Epithelial cell of esophagus (primary cell): Measurements from ENCODE around the gene C8G.

ENCODE experiments used
- DNase-seq: peaks from one replicate; pipeline ENCODE4 v3.0.0; 2010; ENCODE audit warnings: low read depth
- H3K4me3 ChIP-seq: 2 replicates; pipeline ENCODE4 v1.5.1; 2011; ENCODE audit warnings: mild to moderate bottlenecking, low read length, control low read depth
- TF ChIP-seq, protein P1 (sequence below): IDR thresholded peaks from 2 replicates; pipeline ENCODE4 v1.5.1; 2011; ENCODE audit warnings: low read depth, mild to moderate bottlenecking, low read length, control low read depth, inconsistent platforms; ENCODE audit not compliant: insufficient read depth; ENCODE audit errors: missing control alignments

Gene C8G

DNA sequence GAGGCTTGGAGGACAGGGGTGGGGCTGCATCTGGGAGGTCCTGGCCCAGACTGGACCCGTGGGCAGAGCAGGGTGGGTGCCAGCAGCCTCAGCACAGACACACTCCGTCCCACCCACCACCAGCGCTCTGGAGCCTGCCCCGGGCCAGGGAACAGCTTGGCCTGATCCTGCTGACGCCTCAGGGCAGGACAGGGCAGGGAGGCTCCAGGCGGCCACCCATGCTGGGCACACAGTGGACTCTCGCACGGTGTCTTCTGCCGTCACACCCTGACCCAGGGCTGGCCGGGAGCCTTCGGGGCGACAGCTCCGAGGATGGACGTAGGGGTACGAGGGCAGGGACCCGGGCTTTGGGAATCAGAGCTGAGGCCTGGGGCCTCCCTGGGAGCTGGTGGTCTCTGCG is 24.1 kb downstream of the C8G start:
- TF ChIP-seq, protein P1, sequence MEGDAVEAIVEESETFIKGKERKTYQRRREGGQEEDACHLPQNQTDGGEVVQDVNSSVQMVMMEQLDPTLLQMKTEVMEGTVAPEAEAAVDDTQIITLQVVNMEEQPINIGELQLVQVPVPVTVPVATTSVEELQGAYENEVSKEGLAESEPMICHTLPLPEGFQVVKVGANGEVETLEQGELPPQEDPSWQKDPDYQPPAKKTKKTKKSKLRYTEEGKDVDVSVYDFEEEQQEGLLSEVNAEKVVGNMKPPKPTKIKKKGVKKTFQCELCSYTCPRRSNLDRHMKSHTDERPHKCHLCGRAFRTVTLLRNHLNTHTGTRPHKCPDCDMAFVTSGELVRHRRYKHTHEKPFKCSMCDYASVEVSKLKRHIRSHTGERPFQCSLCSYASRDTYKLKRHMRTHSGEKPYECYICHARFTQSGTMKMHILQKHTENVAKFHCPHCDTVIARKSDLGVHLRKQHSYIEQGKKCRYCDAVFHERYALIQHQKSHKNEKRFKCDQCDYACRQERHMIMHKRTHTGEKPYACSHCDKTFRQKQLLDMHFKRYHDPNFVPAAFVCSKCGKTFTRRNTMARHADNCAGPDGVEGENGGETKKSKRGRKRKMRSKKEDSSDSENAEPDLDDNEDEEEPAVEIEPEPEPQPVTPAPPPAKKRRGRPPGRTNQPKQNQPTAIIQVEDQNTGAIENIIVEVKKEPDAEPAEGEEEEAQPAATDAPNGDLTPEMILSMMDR: no peak
- H3K4me3 ChIP-seq: no peak overlapping the region
- DNase-seq: no peak

DNA sequence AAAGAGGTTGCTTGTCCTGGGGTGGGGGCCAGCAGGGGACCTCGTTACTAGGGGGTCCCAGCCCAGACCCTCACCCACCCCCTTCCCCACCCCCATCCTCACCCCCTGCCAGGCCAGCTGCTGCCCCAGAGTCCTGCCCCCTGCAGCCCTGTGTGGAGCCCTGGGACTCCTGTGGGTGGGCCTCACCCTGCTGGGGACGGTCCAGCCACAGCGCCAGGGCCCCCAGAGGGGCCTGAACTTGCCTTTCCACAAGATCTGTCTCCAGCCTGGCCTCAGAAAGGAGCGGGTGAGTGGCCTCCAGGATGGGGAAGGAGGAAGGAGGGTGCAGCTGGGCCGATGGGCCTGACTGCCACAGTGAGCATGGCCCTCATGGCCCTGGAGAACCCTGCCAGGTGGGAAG is 24.7 kb downstream of the C8G start:
- H3K4me3 ChIP-seq: no peak overlapping the region
- DNase-seq: no peak
- TF ChIP-seq, protein P1: no peak

DNA sequence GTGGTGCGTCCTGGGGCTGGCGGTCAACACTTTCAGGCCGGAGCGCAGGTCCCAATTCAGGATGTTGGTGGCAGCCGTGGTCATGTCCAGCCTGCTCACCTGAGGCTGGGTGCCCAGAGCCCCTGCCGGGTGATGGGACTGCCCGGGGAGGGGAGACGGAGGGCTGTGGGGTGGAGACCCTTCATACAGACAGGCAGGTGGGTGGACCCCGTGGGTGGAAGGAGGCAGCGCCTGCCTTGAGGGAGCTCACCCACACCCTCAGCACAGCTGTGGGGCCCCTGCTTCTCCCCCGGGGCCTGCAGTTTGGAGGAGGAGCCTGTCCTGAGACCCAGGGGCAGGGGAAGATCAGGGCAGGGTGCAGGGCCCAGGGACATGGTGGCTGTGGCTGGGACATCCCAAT is 25.3 kb downstream of the C8G start:
- no peak overlapping the region for H3K4me3 ChIP-seq
- no peak for DNase-seq
- TF ChIP-seq, protein P1: no peak

- TF ChIP-seq, protein P1: no peak
- H3K4me3 ChIP-seq: no peak overlapping the region
Measured at GRCh38 chr9:136971746-136972145, 26.7 kb downstream of the C8G start.

GRCh38 chr9:136972335-136972734 is 27.3 kb downstream of the C8G start:
- H3K4me3 ChIP-seq: no peak overlapping the region
- TF ChIP-seq, protein P1: no peak
- DNase-seq: no peak

More at GRCh38 chr9:136971746-136972145, 26.7 kb downstream of the C8G start:
- no peak for DNase-seq

- H3K4me3 ChIP-seq: no peak overlapping the region
- TF ChIP-seq, protein P1: no peak
- no peak for DNase-seq
Measured at GRCh38 chr9:136972743-136973142, 27.7 kb downstream of the C8G start.
